UCSD-AML1 (cell line): ENCODE results near the gene OR5V1.
"Not testable (repeated sequence)": the region's sequence is repeated elsewhere in the genome, so short reads cannot be mapped to it uniquely, and the experiment has no call there.

Experiments used
- DNase-seq: peaks from one replicate; lab custom pipeline; 2025; ENCODE audit not compliant: unreplicated experiment; lab: John Stamatoyannopoulos, UW

Gene OR5V1

GRCh38 chr6:29368765-29369164 is at the start of gene OR5V1:
TSS of gene OR5V1 (minus strand) at chr6:29368865. CDS start at chr6:29356195, 12,670 bp downstream.
- DNase-seq = no peak

GRCh38 chr6:29414588-29414987 is 45.9 kb upstream of the OR5V1 start, which contains the start of gene OR12D1:
TSS of gene OR12D1 (plus strand) at chr6:29414928.
- no peak for DNase-seq

- no peak for DNase-seq
Measured at GRCh38 chr6:29403801-29404200, 35.1 kb upstream of the OR5V1 start.

GRCh38 chr6:29399525-29399924 is 30.9 kb upstream of the OR5V1 start:
- no peak for DNase-seq

- no peak for DNase-seq
Measured at GRCh38 chr6:29395331-29395730, 26.7 kb upstream of the OR5V1 start, which contains the start of gene OR12D2. TSS of gene OR12D2 (plus strand) at chr6:29395631. CDS start at chr6:29396700, 1,069 bp downstream.

GRCh38 chr6:29388533-29388932 is 19.9 kb upstream of the OR5V1 start:
- DNase-seq = no peak

- no peak for DNase-seq
Measured at GRCh38 chr6:29376003-29376402, 7.3 kb upstream of the OR5V1 start.

- no peak for DNase-seq
Measured at GRCh38 chr6:29375191-29375590, 6.5 kb upstream of the OR5V1 start, which contains the start of gene OR12D3. TSS of gene OR12D3 (minus strand) at chr6:29375291. CDS start at chr6:29375287, 4 bp downstream.

- DNase-seq = no peak
Measured at GRCh38 chr6:29355603-29356002, 13.1 kb downstream of the OR5V1 start.

GRCh38 chr6:29354980-29355379 is 13.7 kb downstream of the OR5V1 start:
- no peak for DNase-seq

- DNase-seq = not testable (repeated sequence)
Measured at GRCh38 chr6:29349348-29349747, 19.3 kb downstream of the OR5V1 start.

GRCh38 chr6:29345380-29345779 is 23.3 kb downstream of the OR5V1 start:
- DNase-seq = no peak

- no peak for DNase-seq
Measured at GRCh38 chr6:29336269-29336668, 32.4 kb downstream of the OR5V1 start.

- DNase-seq = no peak
Measured at GRCh38 chr6:29332676-29333075, 36.0 kb downstream of the OR5V1 start.

- DNase-seq = no peak
Measured at GRCh38 chr6:29325777-29326176, 42.9 kb downstream of the OR5V1 start.

- not testable (repeated sequence) for DNase-seq
Measured at GRCh38 chr6:29323332-29323731, 45.3 kb downstream of the OR5V1 start.

- no peak for DNase-seq
Measured at GRCh38 chr6:29319931-29320330, 48.7 kb downstream of the OR5V1 start.
